Sciatic nerve (tissue), 2 donors: ENCODE measurements around the gene SLC23A3. TPM values are rescaled to one million over a fixed set of nuclear protein-coding genes. Genes with fewer than 3 reads are reported as not detected.

Experiments
- ATAC-seq: fragments of 200-7000 bp; cut with Tn5 transposase; one replicate; pipeline ENCODE4 v1.9.1; 2020; ENCODE audit warnings: mild to moderate bottlenecking, moderate library complexity
- DNase-seq: peaks from one replicate; pipeline ENCODE4 v3.0.0-alpha.2; 2020; ENCODE audit warnings: low spot score
- intact Hi-C: fragments of 100-400 bp; cut with DNase I; formaldehyde crosslinking; loops from one replicate; pipeline ENCODE4 v1.14.2; 2022
- total RNA-seq: library from RNA; stranded (reverse); fragmentation: NEBNext Ultra II Directional; extraction: Animal tissue kit (Norgen Biotek cat#: 25700); gene quantifications from one replicate; pipeline ENCODE4 v1.2.1, GENCODE V29; 2021
- donor health status: DM: no; HTN: no; CAD: no.
- donor health status: DM: no; HTN: no; CAD: no.

SLC23A3 gene
- total RNA-seq, 1 donor from 2014 or later, result 3.3 TPM

GRCh38 chr2:219124381-219125110 is 45.3 kb downstream of the SLC23A3 start:
- intact Hi-C loops, result no loop called here
- ATAC-seq, result no peak
- DNase-seq, result no peak

DNA sequence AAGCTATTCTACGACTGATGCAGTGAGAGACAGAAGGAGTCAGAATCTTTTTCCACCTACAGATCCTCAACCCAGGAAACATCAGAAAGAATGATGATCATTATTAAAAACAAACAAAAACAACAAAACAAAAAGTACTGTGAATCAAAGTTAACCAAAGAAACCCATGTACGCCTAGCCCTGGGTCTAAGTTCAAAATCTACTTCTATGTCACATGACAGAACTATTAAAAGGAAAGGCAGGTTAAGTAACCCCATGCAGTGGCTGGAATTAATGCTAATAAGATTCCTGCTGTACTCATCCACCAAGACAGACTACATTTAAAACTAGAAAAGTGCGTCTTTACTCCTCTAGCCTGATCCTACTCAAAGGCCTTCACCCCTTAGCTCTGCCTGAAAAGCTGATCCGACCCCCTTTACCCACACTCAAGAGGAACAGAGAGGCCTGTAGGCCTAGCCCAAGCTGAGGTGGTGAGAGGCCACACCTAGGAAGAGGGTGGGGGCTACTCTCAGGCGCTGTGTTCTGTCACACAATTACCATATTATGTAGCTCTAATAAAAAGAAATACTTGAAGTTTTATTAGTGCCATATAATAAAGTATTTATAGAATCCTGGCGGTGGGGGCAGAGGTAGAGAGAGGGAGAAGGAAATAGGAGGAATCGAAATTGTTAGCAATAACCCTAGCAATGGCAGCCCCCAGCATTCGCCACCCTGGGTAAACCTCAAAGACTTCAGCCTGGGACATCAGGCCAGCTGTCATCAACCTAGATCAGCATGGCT is 46.3 kb downstream of the SLC23A3 start:
- no peak for ATAC-seq
- intact Hi-C loops, result no loop called here
- DNase-seq, result no peak

GRCh38 chr2:219122202-219122980 is 47.4 kb downstream of the SLC23A3 start:
- DNase-seq (no peak), ATAC-seq (no peak)
- intact Hi-C loops, result no loop called here

DNA sequence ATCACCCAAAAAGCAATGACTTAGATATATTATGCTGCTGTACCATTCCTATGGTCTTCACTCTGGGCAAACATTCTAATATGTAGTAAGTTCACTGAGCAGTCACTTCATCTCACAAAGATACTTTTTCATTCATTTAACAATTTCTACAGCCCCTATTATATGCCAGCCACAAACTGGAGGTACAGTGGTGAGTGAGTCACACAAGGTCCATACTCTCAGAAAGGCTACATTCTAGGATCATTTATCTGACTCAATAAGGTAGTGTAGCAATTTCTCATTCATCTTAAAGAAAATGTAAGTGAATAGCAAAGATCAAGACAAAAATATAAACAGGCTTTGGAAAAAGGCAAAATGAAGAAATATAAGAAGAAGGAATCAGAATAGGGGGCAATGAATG is 49.7 kb downstream of the SLC23A3 start:
- ATAC-seq, result no peak

GRCh38 chr2:219119422-219120043 is 50.3 kb downstream of the SLC23A3 start:
- intact Hi-C loops, result loop anchor here (10.0 kb wide), 1 partner anchor 135 kb away; the partner anchor contains the start of gene FEV
- peak; percentile 79 for DNase-seq
- no peak for ATAC-seq

More for the DNA sequence above, 49.7 kb downstream of the SLC23A3 start:
- DNase-seq, result no peak
- intact Hi-C loops, result no loop called here

GRCh38 chr2:219118504-219118903 is 51.3 kb downstream of the SLC23A3 start:
- no peak for DNase-seq
- no peak for ATAC-seq
- intact Hi-C loops, result loop anchor here (10.0 kb wide), 1 partner anchor 134 kb away; the partner anchor contains the start of gene FEV

- DNase-seq, result no peak
- ATAC-seq, result no peak
- intact Hi-C loops, result loop anchor here (10.0 kb wide), 1 partner anchor 132 kb away; the partner anchor contains the start of gene FEV
These were observed 52.8 kb downstream of the SLC23A3 start for GRCh38 chr2:219116776-219117646.

GRCh38 chr2:219112651-219113338 is 57.0 kb downstream of the SLC23A3 start:
- intact Hi-C loops, result loop anchor here (10.0 kb wide), 1 partner anchor 128 kb away; the partner anchor contains the start of gene FEV

DNA sequence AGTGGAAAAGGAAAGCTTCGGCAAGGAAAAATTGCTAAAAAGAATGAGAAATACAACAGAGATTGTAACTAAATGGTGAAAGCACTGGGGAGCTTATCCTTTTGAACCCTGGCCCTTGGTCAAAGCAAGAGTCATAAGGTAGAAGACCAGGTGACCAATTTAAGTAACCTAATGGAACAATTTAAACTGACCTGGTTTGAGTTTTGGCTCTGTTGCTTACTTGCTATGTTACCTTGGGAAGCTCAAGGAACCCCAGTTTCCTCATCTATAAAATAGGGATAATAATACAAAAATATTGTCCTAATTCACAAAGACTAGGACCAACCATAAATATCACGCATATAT is 57.8 kb downstream of the SLC23A3 start:
- intact Hi-C loops, result loop anchor here (10.0 kb wide), 1 partner anchor 127 kb away; the partner anchor contains the start of gene FEV
- DNase-seq, result no peak
- ATAC-seq, result no peak

More at GRCh38 chr2:219112651-219113338, 57.0 kb downstream of the SLC23A3 start:
- DNase-seq (no peak), ATAC-seq (no peak)

Other genes with a start within 250 kb of the SLC23A3 start
- not detected for gene CDK5R2, start 210.4 kb downstream of the SLC23A3 start, total RNA-seq
- not detected for gene FEV, start 184.8 kb downstream of the SLC23A3 start, total RNA-seq
- gene CRYBA2, start 176.6 kb downstream of the SLC23A3 start, total RNA-seq, result not detected
- gene CFAP65, start 128.5 kb downstream of the SLC23A3 start, total RNA-seq, result 0.18 TPM
- 0.22 TPM for gene IHH, start 109.1 kb downstream of the SLC23A3 start, total RNA-seq
- 15.0 TPM for gene NHEJ1, start 9.2 kb downstream of the SLC23A3 start, total RNA-seq
- gene CNPPD1, start 6.9 kb upstream of the SLC23A3 start, total RNA-seq, result 55.8 TPM
- gene RETREG2, start 8.2 kb upstream of the SLC23A3 start, total RNA-seq, result 75.7 TPM
- 40.8 TPM for gene ZFAND2B, start 36.8 kb upstream of the SLC23A3 start, total RNA-seq
- gene ABCB6, start 48.9 kb upstream of the SLC23A3 start, total RNA-seq, result 32.6 TPM
- gene ATG9A, start 59.6 kb upstream of the SLC23A3 start, total RNA-seq, result 39.9 TPM
- 46.9 TPM for gene ANKZF1, start 59.8 kb upstream of the SLC23A3 start, total RNA-seq
- gene GLB1L, start 75.4 kb upstream of the SLC23A3 start, total RNA-seq, result 4.2 TPM
- 16.5 TPM for gene STK16, start 75.5 kb upstream of the SLC23A3 start, total RNA-seq
- not detected for gene TUBA4B, start 83.2 kb upstream of the SLC23A3 start, total RNA-seq
- 12.5 TPM for gene TUBA4A, start 83.9 kb upstream of the SLC23A3 start, total RNA-seq
- 120 TPM for gene DNAJB2, start 109.3 kb upstream of the SLC23A3 start, total RNA-seq
- 0.58 TPM for gene PTPRN, start 139.4 kb upstream of the SLC23A3 start, total RNA-seq
- gene RESP18, start 162.7 kb upstream of the SLC23A3 start, total RNA-seq, result not detected
- gene DNPEP, start 217.9 kb upstream of the SLC23A3 start, total RNA-seq, result 41.8 TPM
- 1.4 TPM for gene DES, start 248.3 kb upstream of the SLC23A3 start, total RNA-seq